ENCODE data around the gene IL5RA.

- TF ChIP-seq EZH2 (IDR thresholded peaks at IDR 0.05; ENCODE audit: borderline replicate concordance, low read depth, low read length, poor library complexity, severe bottlenecking) = no peak
- TF ChIP-seq, protein P1, sequence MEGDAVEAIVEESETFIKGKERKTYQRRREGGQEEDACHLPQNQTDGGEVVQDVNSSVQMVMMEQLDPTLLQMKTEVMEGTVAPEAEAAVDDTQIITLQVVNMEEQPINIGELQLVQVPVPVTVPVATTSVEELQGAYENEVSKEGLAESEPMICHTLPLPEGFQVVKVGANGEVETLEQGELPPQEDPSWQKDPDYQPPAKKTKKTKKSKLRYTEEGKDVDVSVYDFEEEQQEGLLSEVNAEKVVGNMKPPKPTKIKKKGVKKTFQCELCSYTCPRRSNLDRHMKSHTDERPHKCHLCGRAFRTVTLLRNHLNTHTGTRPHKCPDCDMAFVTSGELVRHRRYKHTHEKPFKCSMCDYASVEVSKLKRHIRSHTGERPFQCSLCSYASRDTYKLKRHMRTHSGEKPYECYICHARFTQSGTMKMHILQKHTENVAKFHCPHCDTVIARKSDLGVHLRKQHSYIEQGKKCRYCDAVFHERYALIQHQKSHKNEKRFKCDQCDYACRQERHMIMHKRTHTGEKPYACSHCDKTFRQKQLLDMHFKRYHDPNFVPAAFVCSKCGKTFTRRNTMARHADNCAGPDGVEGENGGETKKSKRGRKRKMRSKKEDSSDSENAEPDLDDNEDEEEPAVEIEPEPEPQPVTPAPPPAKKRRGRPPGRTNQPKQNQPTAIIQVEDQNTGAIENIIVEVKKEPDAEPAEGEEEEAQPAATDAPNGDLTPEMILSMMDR (conservative IDR thresholded peaks at IDR 0.05; ENCODE audit: low read depth, low read length) = no peak
Measured at GRCh38 chr3:3107858-3108257, 2.3 kb downstream of the IL5RA start.
